Measurements from ENCODE around the gene CCDC141. TPM values are rescaled to one million over a fixed set of nuclear protein-coding genes. Genes with fewer than 3 reads are reported as not detected.

Gene CCDC141
- total and polyA plus RNA-seq, 12 donors: 5.2 to 379 (median 224) TPM

DNA sequence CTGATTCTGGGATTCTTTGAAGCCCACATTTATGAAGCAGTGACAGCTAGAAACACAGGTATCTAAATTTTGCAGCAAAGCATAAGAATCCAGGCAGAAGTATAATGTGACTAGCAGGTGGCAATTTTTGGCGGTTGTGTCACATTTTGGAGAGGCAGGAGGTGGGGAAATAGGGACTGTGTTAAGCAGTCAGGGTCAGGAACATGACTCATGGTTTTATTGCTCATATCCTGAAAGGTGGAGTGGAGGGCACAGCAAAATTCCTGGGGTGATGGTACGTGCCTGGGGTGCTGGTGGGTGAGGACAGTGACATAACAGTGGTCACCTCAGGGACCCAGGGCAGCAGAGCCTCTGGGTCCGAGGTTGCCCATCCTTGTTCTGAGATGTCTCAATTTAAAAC, 179.2 kb downstream of the CCDC141 start:
- peaks cover 0 to 51% (median 25%) of the 10 kb centered on the region in 9 donors for H3K4me1 ChIP-seq
- no peak for DNase-seq

DNA sequence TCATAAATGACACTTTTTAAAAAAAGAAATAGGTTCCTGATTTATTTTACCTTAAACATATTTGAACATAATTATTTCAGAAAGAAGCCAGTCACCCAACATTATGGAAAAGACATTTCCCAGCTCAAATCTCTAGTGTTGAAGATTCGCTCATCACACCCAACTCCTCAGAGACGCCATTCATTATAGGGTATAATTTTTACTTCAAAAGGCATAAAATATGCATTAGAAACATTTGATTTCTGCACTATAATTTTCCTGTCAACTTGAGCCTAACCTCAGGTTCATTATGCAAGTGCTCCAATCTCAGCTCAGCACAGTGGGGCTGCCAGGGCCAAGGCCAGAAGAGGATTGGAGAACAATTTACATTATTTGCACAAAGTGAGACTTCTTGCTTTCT, 183.9 kb downstream of the CCDC141 start:
- intact Hi-C loops (cut with DNase I): loop anchor here in 1 of 10 donors (10.0 kb wide), 1 partner anchor 61 kb away; the partner anchor contains the start of gene TTN

More for the DNA sequence above, 179.2 kb downstream of the CCDC141 start:
- ATAC-seq: peak in 6 of 8 donors; percentile 34 to 76 (median 54)
- H3K4me3 ChIP-seq: no peak overlapping the region
- TF ChIP-seq CTCF (IDR thresholded peaks at IDR 0.05): no peak
- 52 to 67% methylated on average over 3 of the region's 3 CpGs for WGBS, 2 donors
- peaks cover 0 to 9% (median 0%) of the 10 kb centered on the region in 9 donors for H3K36me3 ChIP-seq
- no peaks in the 10 kb centered on the region for H3K9me3 ChIP-seq
- intact Hi-C loops (cut with DNase I): loop anchor here in 1 of 10 donors (5.0 kb wide), 1 partner anchor 42 kb away; no protein-coding TSS in a partner anchor
- H3K27me3 ChIP-seq: no peaks in the 10 kb centered on the region
- H3K27ac ChIP-seq: peak overlapping the region in 8 of 10 donors; percentile 11 to 84 (median 64)

DNA sequence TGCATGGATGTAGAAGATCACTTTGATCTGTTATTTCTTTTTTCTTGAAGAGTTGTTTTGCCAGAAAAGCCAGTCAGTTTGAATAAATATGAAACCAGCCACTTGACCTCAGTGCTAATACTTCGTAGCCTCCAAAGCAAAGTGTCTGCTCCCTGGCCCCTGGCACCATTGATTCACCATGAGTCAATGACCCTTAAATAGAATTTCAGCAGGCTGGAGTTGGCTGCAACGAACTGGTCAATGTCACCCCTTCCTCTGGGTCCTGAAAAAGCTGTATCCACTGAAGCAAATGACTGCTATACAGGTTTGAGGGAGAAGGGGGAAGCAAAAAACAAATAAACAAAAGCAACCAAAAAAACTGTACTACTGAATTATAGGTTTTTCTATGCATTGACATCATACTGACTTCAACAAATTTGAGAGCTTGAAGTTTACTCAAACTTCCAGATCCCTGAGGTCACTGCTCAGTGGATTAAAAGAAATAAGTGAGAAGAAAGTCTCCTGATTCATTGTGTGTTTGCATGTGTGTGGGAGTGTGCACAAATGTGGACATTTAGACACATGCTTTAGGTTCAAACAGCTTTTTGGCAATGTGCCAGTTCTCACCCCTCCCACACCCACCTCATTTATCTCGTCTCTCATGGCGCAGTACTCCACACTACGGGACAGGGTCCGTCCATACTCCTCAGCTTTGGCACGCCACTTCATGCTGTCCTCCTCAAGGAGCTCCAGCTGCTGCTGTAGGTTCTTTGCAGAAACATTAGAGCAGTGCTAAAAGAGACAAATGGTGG, 184.6 kb downstream of the CCDC141 start:
- intact Hi-C loops (cut with DNase I): loop anchor here in 1 of 10 donors (10.0 kb wide), 1 partner anchor 61 kb away; the partner anchor contains the start of gene TTN
- DNase-seq (peak in 1 of 2 donors; percentile 59), ATAC-seq (peak; percentile 48 to 84 (median 79))
- Histone ChIP-seq H3K4me3 (no peak overlapping the region), H3K27ac (peak overlapping the region; percentile 83 to 97 (median 90)), H3K27me3 (no peaks in the 10 kb centered on the region), H3K4me1 (peaks cover 10 to 69% (median 45%) of the 10 kb centered on the region in 9 donors), H3K36me3 (no peaks in the 10 kb centered on the region), H3K9me3 (no peaks in the 10 kb centered on the region)
- TF ChIP-seq CTCF (IDR thresholded peaks at IDR 0.05): no peak
- 28 to 48% methylated on average over 7 of the region's 7 CpGs for WGBS, 2 donors

More for the DNA sequence above, 183.9 kb downstream of the CCDC141 start:
- Histone ChIP-seq H3K4me1 (peaks cover 10 to 71% (median 44%) of the 10 kb centered on the region in 9 donors), H3K27me3 (no peaks in the 10 kb centered on the region), H3K4me3 (no peak overlapping the region), H3K27ac (peak overlapping the region; percentile 83 to 97 (median 90)), H3K9me3 (no peaks in the 10 kb centered on the region), H3K36me3 (no peaks in the 10 kb centered on the region)
- DNase-seq: no peak
- 91 to 93% methylated on average over 2 of the region's 2 CpGs for WGBS, 2 donors
- TF ChIP-seq CTCF (IDR thresholded peaks at IDR 0.05): no peak
- ATAC-seq: no peak

- H3K27ac ChIP-seq: peak overlapping the region; percentile 83 to 97 (median 90)
- DNase-seq (peak; percentile 71 to 87), ATAC-seq (peak; percentile 79 to 93 (median 88))
- H3K36me3 ChIP-seq: no peaks in the 10 kb centered on the region
- H3K9me3 ChIP-seq: no peaks in the 10 kb centered on the region
- 11 to 17% methylated on average over 17 of the region's 17 CpGs for WGBS, 2 donors
- no peak for TF ChIP-seq CTCF (IDR thresholded peaks at IDR 0.05)
- peaks cover 10 to 76% (median 52%) of the 10 kb centered on the region in 9 donors for H3K4me1 ChIP-seq
- intact Hi-C loops (cut with DNase I): loop anchor here in 4 of 10 donors (2.0 to 10.0 kb wide), 4 partner anchors 57 to 62 kb away; partner anchors contain the start of gene TTN (in 2 of the 4)
- H3K4me3 ChIP-seq: peak overlapping the region in 6 of 10 donors; percentile 17 to 34 (median 28)
- H3K27me3 ChIP-seq: no peaks in the 10 kb centered on the region
Observed at GRCh38 chr2:178863856-178864620, 185.9 kb downstream of the CCDC141 start.
